A673 (cell line): ENCODE results near the gene ZDHHC7. TPM values are rescaled to one million over a fixed set of nuclear protein-coding genes. Genes with fewer than 3 reads are reported as not detected.
"Not testable (repeated sequence)": the region's sequence is repeated elsewhere in the genome, so short reads cannot be mapped to it uniquely, and the experiment has no call there.

ENCODE experiments used
- BruUV-seq: library from RNA; stranded (reverse); fragments of 400-500 nt; replicated peaks from 2 replicates; lab custom pipeline; 2021; lab: Mats Ljungman, UMichigan
- CTCF ChIA-PET: fragments of 300-600 bp; sonication (Branson Sonifier 250); formaldehyde crosslinking; loops from one replicate; lab custom pipeline; 2022; ENCODE audit warnings: antibody characterized with exemption; lab: Charles Lee
- POLR2A ChIA-PET: fragments of 300-600 bp; sonication (Branson Sonifier 250); formaldehyde crosslinking; loops from one replicate; lab custom pipeline; 2022; ENCODE audit warnings: antibody characterized with exemption; ENCODE audit not compliant: low non-redundant PET; lab: Charles Lee
- DNase-seq: peaks from one replicate; pipeline ENCODE4 v3.0.0-alpha.2; 2015; ENCODE audit warnings: low spot score
- H3K27ac ChIP-seq: fragments of 200-600 bp; sonication (generic); 2 replicates; pipeline ENCODE4 v1.5.1; 2016; ENCODE audit warnings: mixed run types, low read depth, mild to moderate bottlenecking, mixed read lengths, antibody characterized with exemption, low read length; ENCODE audit not compliant: poor library complexity, severe bottlenecking
- H3K27me3 ChIP-seq: fragments of 200-600 bp; sonication (generic); replicated peaks from 2 replicates; pipeline ENCODE4 v1.6.1; 2017; ENCODE audit warnings: mixed run types, low read depth, mild to moderate bottlenecking, mixed read lengths, antibody characterized with exemption, low read length; ENCODE audit not compliant: insufficient read depth, poor library complexity
- H3K36me3 ChIP-seq: fragments of 200-600 bp; sonication (generic); 2 replicates; pipeline ENCODE4 v1.6.1; 2016; ENCODE audit warnings: mixed run types, mild to moderate bottlenecking, mixed read lengths, antibody characterized with exemption, low read length; ENCODE audit not compliant: insufficient read depth, poor library complexity, severe bottlenecking
- H3K4me1 ChIP-seq: fragments of 200-600 bp; sonication (generic); 2 replicates; pipeline ENCODE4 v1.6.1; 2017; ENCODE audit warnings: mixed run types, mild to moderate bottlenecking, mixed read lengths, antibody characterized with exemption, low read length; ENCODE audit not compliant: insufficient read depth, poor library complexity, severe bottlenecking
- H3K4me3 ChIP-seq: fragments of 200-600 bp; sonication (generic); 2 replicates; pipeline ENCODE4 v1.5.1; 2016; ENCODE audit warnings: low read depth, mixed run types, mild to moderate bottlenecking, mixed read lengths, low read length; ENCODE audit not compliant: poor library complexity, severe bottlenecking
- H3K9me3 ChIP-seq: fragments of 200-600 bp; sonication (generic); 2 replicates; pipeline ENCODE4 v1.6.1; 2016; ENCODE audit warnings: mixed run types, low read depth, mild to moderate bottlenecking, mixed read lengths, antibody characterized with exemption, low read length; ENCODE audit not compliant: poor library complexity, severe bottlenecking
- CTCF ChIP-seq: fragments of 300-800, 200-600 bp; sonication (generic); conservative IDR thresholded peaks from 2 replicates; pipeline ENCODE4 v1.5.1; 2017; ENCODE audit warnings: low read depth, mild to moderate bottlenecking, antibody characterized with exemption, low read length, moderate library complexity, mixed read lengths
- EZH2 ChIP-seq: fragments of 200-600 bp; sonication (generic); IDR thresholded peaks from 2 replicates; pipeline ENCODE4 v1.6.1; 2017; ENCODE audit warnings: borderline replicate concordance, low read depth, mild to moderate bottlenecking, mixed read lengths, antibody characterized with exemption, low read length; ENCODE audit not compliant: poor library complexity, severe bottlenecking
- intact Hi-C: fragments of 100-400 bp; cut with micrococcal nuclease; formaldehyde crosslinking; loops from one replicate; pipeline ENCODE4 v1.10.0; 2022; ENCODE audit not compliant: unreplicated experiment
- total RNA-seq: library from RNA; stranded (reverse); gene quantifications from 2 replicates; pipeline ENCODE4 v1.2.3, GENCODE V29; 2021

ZDHHC7 gene
- total RNA-seq, 1 experiment from 2014 or later = 43.5 TPM

DNA sequence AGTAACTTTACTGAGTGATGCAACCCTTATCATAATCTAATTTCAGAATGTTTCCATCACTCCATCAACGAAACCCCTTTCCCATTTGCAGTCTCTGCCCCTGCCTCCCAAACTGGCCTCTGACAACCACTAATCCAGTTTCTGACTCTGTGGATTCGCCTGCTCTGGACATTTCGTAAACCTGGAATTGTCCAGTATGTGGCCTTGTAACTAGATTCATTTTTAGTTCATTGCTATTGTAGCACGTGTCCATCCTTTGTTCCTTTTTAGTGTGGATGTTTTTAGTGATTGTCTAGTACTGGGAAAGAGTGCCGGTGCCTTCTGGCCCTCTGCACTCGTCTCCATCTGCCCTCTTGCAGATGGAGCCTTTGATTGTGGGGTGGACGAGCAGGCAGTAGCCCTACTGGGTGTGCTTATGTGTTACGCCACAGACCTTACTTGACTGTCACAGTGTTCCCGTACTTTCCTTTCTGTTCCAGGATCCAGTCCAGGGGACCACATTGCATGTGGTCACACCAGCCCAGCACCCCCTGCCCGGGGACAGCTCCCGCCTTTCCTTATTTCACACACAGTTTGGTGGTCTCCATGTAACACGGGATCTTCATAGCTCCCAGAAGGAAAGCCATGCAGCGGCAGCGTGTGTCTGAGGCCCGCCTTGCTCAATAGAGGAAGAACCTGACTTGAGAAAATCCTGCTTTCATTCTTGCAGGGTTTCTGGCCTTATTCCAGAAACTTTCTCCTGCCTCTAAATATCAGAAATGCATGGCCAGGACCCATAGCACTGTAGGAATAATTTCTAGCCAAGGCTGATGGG, 25.1 kb upstream of the ZDHHC7 start:
- DNase-seq = no peak
- H3K4me3 ChIP-seq = no peak overlapping the region
- H3K4me1 ChIP-seq = no peaks in the 10 kb centered on the region
- ChIA-PET POLR2A (no interaction called here), CTCF (no interaction called here)
- no peak overlapping the region for H3K27ac ChIP-seq
- no peak for TF ChIP-seq EZH2
- no peak for TF ChIP-seq CTCF
- H3K36me3 ChIP-seq = no peaks in the 10 kb centered on the region
- BruUV-seq = no TSS peak
- intact Hi-C loops = no loop called here
- H3K27me3 ChIP-seq = no peaks in the 10 kb centered on the region
- no peaks in the 10 kb centered on the region for H3K9me3 ChIP-seq

DNA sequence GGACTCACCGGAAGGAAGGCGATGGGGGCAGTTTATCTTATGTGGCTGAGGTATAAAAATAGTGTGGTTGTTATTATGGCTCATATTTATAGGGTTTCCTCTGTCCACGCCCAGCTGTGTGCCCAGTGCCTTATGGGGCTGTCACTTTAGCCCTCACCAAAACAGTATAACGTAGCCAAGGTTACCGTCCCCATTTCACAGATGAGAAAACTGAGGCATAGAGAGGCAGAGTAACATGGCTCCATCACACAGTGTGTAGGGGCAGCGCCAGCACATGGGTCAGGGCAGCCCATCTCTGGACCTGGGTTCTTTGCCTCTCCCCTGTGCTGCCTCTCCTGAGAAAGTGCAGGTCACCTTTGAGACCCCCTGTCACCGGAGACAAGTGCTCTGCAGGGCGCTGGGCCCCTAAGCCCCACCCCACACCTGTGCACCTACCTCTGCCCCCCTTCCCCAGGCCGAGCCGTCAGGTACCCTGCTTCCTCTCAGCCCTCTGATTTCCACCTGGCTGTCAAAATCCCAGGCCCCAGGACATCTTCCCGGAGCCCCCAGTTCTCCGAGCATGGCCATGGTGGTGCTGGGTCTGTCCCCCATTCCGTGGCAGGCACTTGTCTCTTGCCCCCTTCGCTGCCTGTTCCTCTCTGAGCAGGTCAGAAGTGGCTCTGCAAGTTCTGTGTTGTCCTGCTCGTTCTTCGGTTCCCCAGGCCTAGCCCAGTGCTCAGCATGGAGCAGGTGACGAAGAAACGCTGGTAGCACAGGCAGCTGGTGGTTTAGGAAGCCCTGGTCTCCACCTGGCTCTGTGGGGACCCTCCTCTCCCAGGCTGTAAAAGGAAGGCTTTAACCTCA, 23.5 kb upstream of the ZDHHC7 start:
- ChIA-PET CTCF (no interaction called here), POLR2A (no interaction called here)
- Histone ChIP-seq H3K36me3 (no peaks in the 10 kb centered on the region), H3K27ac (no peak overlapping the region), H3K4me1 (peaks cover 1% of the 10 kb centered on the region), H3K9me3 (no peaks in the 10 kb centered on the region), H3K4me3 (no peak overlapping the region), H3K27me3 (no peaks in the 10 kb centered on the region)
- intact Hi-C loops = no loop called here
- BruUV-seq = no TSS peak
- DNase-seq = no peak
- TF ChIP-seq EZH2 = no peak
- no peak for TF ChIP-seq CTCF

- no TSS peak for BruUV-seq
- TF ChIP-seq EZH2 = no peak
- peaks cover 4% of the 10 kb centered on the region for H3K27me3 ChIP-seq
- CTCF ChIA-PET = no interaction called here
- POLR2A ChIA-PET = no interaction called here
- intact Hi-C loops = no loop called here
- no peak overlapping the region for H3K27ac ChIP-seq
- H3K9me3 ChIP-seq = no peaks in the 10 kb centered on the region
- DNase-seq = no peak
- H3K36me3 ChIP-seq = no peaks in the 10 kb centered on the region
- peaks cover 18% of the 10 kb centered on the region for H3K4me1 ChIP-seq
- no peak overlapping the region for H3K4me3 ChIP-seq
Observed at GRCh38 chr16:85033171-85033570, 21.8 kb upstream of the ZDHHC7 start.

DNA sequence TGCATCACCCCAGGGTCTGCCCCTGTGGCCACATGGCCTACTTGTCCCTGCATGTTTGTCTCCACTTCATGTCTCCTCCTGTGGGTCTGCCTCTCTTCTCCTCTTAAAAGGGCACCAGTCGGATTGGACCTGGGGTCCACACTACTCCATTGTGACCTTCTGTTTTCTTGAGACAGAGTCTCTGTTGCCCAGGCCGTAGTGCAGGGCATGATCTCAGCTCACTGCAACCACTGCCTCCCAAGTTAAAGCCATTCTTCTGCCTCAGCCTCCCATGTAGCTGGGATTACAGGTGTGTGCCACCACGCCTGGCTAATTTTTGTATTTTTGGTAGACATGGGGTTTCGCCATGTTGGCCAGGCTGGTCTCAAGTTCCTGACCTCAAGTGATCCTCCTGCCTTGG, 20.9 kb upstream of the ZDHHC7 start:
- peaks cover 20% of the 10 kb centered on the region for H3K4me1 ChIP-seq
- H3K9me3 ChIP-seq, CTCF ChIA-PET, DNase-seq, H3K27ac ChIP-seq, BruUV-seq, POLR2A ChIA-PET, intact Hi-C loops, H3K36me3 ChIP-seq, H3K27me3 ChIP-seq, H3K4me3 ChIP-seq: not testable (repeated sequence)
